SK-N-SH (cell line): ENCODE data around the gene IL11RA.

ENCODE experiments used
- CTCF ChIP-seq: fragments of 200-600 bp; sonication (generic); IDR thresholded peaks from 2 replicates; pipeline ENCODE4 v1.6.1; 2017; ENCODE audit warnings: antibody characterized with exemption, mild to moderate bottlenecking, moderate library complexity
- EZH2phosphoT487 ChIP-seq: fragments of 200-600 bp; sonication (generic); IDR thresholded peaks from 2 replicates; pipeline ENCODE4 v1.6.1; 2017; ENCODE audit warnings: low read depth, mixed run types, mild to moderate bottlenecking, antibody characterized with exemption, moderate library complexity, borderline replicate concordance
- JUND ChIP-seq: IDR thresholded peaks from 2 replicates; pipeline ENCODE4 v1.4.0; 2012
- MAX ChIP-seq: IDR thresholded peaks from 2 replicates; pipeline ENCODE4 v1.4.0; 2012; ENCODE audit warnings: low read depth
- NRF1 ChIP-seq: IDR thresholded peaks from 2 replicates; pipeline ENCODE4 v1.6.1; 2012; ENCODE audit warnings: low read depth, mild to moderate bottlenecking, low read length
- POLR2AphosphoS5 ChIP-seq: IDR thresholded peaks from 2 replicates; pipeline ENCODE4 v1.6.1; 2012; ENCODE audit warnings: low read depth, low read length
- TAF1 ChIP-seq: IDR thresholded peaks from 2 replicates; pipeline ENCODE4 v1.6.1; 2012; ENCODE audit warnings: low read depth, mild to moderate bottlenecking, low read length, moderate library complexity, borderline replicate concordance

GRCh38 chr9:34615132-34615531, 36.9 kb upstream of the IL11RA start:
- no peak for TF ChIP-seq EZH2phosphoT487
- no peak for TF ChIP-seq JUND
- no peak for TF ChIP-seq MAX
- TF ChIP-seq TAF1: no peak
- TF ChIP-seq CTCF: no peak
- TF ChIP-seq POLR2AphosphoS5: no peak
- no peak for TF ChIP-seq NRF1
